Measurements from ENCODE around the gene ATP6V1B1.

- TF ChIP-seq POLR2A (IDR thresholded peaks at IDR 0.05) (no peak), POLR2AphosphoS5 (IDR thresholded peaks at IDR 0.05) (no peak), CTCF (IDR thresholded peaks at IDR 0.05) (no peak)
Measured at GRCh38 chr2:70981866-70982810, 46.4 kb downstream of the ATP6V1B1 start.
